ENCODE data around the gene APOL2.

DNA sequence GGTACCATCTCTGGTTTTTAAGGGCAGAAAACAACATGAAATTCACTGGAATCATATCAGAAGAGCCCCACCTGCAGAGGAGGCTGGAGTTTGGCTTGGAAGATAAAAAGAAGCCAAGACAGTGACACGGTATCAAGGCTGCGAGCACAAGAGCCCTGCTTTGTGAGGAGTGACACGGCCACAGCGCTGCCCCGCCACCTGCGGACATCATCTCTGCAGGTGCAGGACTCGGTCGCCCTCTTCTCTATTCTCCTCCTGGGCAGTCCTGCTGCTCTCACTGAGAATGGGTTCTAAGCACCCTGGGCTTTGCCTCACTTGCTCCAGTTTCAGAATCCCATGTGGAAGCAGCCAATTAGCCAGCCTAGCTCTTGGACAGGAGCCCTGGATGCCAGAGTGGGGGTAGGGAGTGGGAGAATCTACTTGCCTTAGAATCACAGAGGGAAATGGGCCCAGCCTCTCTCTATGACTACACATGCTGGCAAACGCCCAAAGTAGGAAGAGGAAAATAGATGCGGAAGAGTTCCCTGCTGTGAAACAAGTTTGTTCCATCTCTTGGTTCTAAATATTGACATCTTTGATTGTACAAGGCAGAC, 54.8 kb downstream of the APOL2 start:
- no peak for TF ChIP-seq CTCF (IDR thresholded peaks at IDR 0.05; ENCODE audit: low read length)
- no peak for TF ChIP-seq EZH2 (optimal IDR thresholded peaks at IDR 0.05; ENCODE audit: low read depth, low read length)
